ENCODE measurements around the gene RBM34.
"Not testable (repeated sequence)": the region's sequence is repeated elsewhere in the genome, so short reads cannot be mapped to it uniquely, and the experiment has no call there.

Gene RBM34

GRCh38 chr1:235169986-235170385, 8.9 kb upstream of the RBM34 start:
- no peak overlapping the region for H3K9ac ChIP-seq (ENCODE audit: low read length)
- no peaks in the 10 kb centered on the region for H3K9me3 ChIP-seq (ENCODE audit: control insufficient read depth, low read length)
- no peaks in the 10 kb centered on the region for H3K4me1 ChIP-seq (ENCODE audit: control insufficient read depth, insufficient read depth, low read length)
- no peaks in the 10 kb centered on the region for H3K27me3 ChIP-seq (ENCODE audit: control insufficient read depth, insufficient read depth, low read length)
- no peak overlapping the region for H3K4me3 ChIP-seq (ENCODE audit: low read length)
- H3K36me3 ChIP-seq (ENCODE audit: control insufficient read depth, insufficient read depth, low read length) = no peaks in the 10 kb centered on the region

GRCh38 chr1:235168375-235168774, 7.3 kb upstream of the RBM34 start:
- H3K36me3 ChIP-seq (ENCODE audit: control insufficient read depth, insufficient read depth, low read length) = no peaks in the 10 kb centered on the region

GRCh38 chr1:235161685-235162327, 756 bp upstream of the RBM34 start:
- Histone ChIP-seq H3K9ac (ENCODE audit: low read length) (peak overlapping the region; percentile 94), H3K4me1 (ENCODE audit: control insufficient read depth, insufficient read depth, low read length) (peaks cover 14% of the 10 kb centered on the region), H3K27me3 (ENCODE audit: control insufficient read depth, insufficient read depth, low read length) (no peaks in the 10 kb centered on the region), H3K36me3 (ENCODE audit: control insufficient read depth, insufficient read depth, low read length) (peaks cover 8% of the 10 kb centered on the region), H3K4me3 (ENCODE audit: low read length) (peak overlapping the region; percentile 68), H3K9me3 (ENCODE audit: control insufficient read depth, low read length) (no peaks in the 10 kb centered on the region)

More at GRCh38 chr1:235168375-235168774, 7.3 kb upstream of the RBM34 start:
- Histone ChIP-seq H3K4me1 (ENCODE audit: control insufficient read depth, insufficient read depth, low read length) (no peaks in the 10 kb centered on the region), H3K9me3 (ENCODE audit: control insufficient read depth, low read length) (no peaks in the 10 kb centered on the region), H3K9ac (ENCODE audit: low read length) (no peak overlapping the region), H3K4me3 (ENCODE audit: low read length) (no peak overlapping the region), H3K27me3 (ENCODE audit: control insufficient read depth, insufficient read depth, low read length) (no peaks in the 10 kb centered on the region)

GRCh38 chr1:235160383-235160956, 580 bp downstream of the RBM34 start:
- Histone ChIP-seq H3K9ac (ENCODE audit: low read length) (peak overlapping the region; percentile 94), H3K36me3 (ENCODE audit: control insufficient read depth, insufficient read depth, low read length) (peaks cover 8% of the 10 kb centered on the region), H3K4me3 (ENCODE audit: low read length) (peak overlapping the region; percentile 68), H3K9me3 (ENCODE audit: control insufficient read depth, low read length) (no peaks in the 10 kb centered on the region), H3K27me3 (ENCODE audit: control insufficient read depth, insufficient read depth, low read length) (no peaks in the 10 kb centered on the region), H3K4me1 (ENCODE audit: control insufficient read depth, insufficient read depth, low read length) (peaks cover 16% of the 10 kb centered on the region)

- not testable (repeated sequence) for H3K36me3 ChIP-seq (ENCODE audit: control insufficient read depth, insufficient read depth, low read length); H3K9ac ChIP-seq (ENCODE audit: low read length); H3K27me3 ChIP-seq (ENCODE audit: control insufficient read depth, insufficient read depth, low read length); H3K9me3 ChIP-seq (ENCODE audit: control insufficient read depth, low read length)
- peak overlapping the region; percentile 68 for H3K4me3 ChIP-seq (ENCODE audit: low read length)
- peaks cover 16% of the 10 kb centered on the region for H3K4me1 ChIP-seq (ENCODE audit: control insufficient read depth, insufficient read depth, low read length)
These were observed 1.1 kb downstream of the RBM34 start for GRCh38 chr1:235159930-235160329.

- H3K27me3 ChIP-seq (ENCODE audit: control insufficient read depth, insufficient read depth, low read length); H3K36me3 ChIP-seq (ENCODE audit: control insufficient read depth, insufficient read depth, low read length); H3K9ac ChIP-seq (ENCODE audit: low read length); H3K4me3 ChIP-seq (ENCODE audit: low read length); H3K9me3 ChIP-seq (ENCODE audit: control insufficient read depth, low read length): not testable (repeated sequence)
- H3K4me1 ChIP-seq (ENCODE audit: control insufficient read depth, insufficient read depth, low read length) = peaks cover 16% of the 10 kb centered on the region
These were observed 1.8 kb downstream of the RBM34 start for GRCh38 chr1:235159284-235159683.

- Histone ChIP-seq H3K4me3 (ENCODE audit: low read length) (no peak overlapping the region), H3K27me3 (ENCODE audit: control insufficient read depth, insufficient read depth, low read length) (no peaks in the 10 kb centered on the region), H3K9ac (ENCODE audit: low read length) (no peak overlapping the region), H3K36me3 (ENCODE audit: control insufficient read depth, insufficient read depth, low read length) (peaks cover 8% of the 10 kb centered on the region), H3K4me1 (ENCODE audit: control insufficient read depth, insufficient read depth, low read length) (peaks cover 16% of the 10 kb centered on the region), H3K9me3 (ENCODE audit: control insufficient read depth, low read length) (no peaks in the 10 kb centered on the region)
These were observed 2.4 kb downstream of the RBM34 start for GRCh38 chr1:235158680-235159079.

GRCh38 chr1:235157150-235157549, 3.9 kb downstream of the RBM34 start:
- Histone ChIP-seq H3K36me3 (ENCODE audit: control insufficient read depth, insufficient read depth, low read length) (peaks cover 14% of the 10 kb centered on the region), H3K9ac (ENCODE audit: low read length) (no peak overlapping the region)

GRCh38 chr1:235156740-235157139, 4.3 kb downstream of the RBM34 start:
- no peaks in the 10 kb centered on the region for H3K9me3 ChIP-seq (ENCODE audit: control insufficient read depth, low read length)
- no peaks in the 10 kb centered on the region for H3K27me3 ChIP-seq (ENCODE audit: control insufficient read depth, insufficient read depth, low read length)
- H3K9ac ChIP-seq (ENCODE audit: low read length) = no peak overlapping the region
- H3K36me3 ChIP-seq (ENCODE audit: control insufficient read depth, insufficient read depth, low read length) = peaks cover 14% of the 10 kb centered on the region
- no peak overlapping the region for H3K4me3 ChIP-seq (ENCODE audit: low read length)
- peaks cover 14% of the 10 kb centered on the region for H3K4me1 ChIP-seq (ENCODE audit: control insufficient read depth, insufficient read depth, low read length)

More at GRCh38 chr1:235157150-235157549, 3.9 kb downstream of the RBM34 start:
- no peaks in the 10 kb centered on the region for H3K27me3 ChIP-seq (ENCODE audit: control insufficient read depth, insufficient read depth, low read length)
- H3K9me3 ChIP-seq (ENCODE audit: control insufficient read depth, low read length) = no peaks in the 10 kb centered on the region
- peaks cover 16% of the 10 kb centered on the region for H3K4me1 ChIP-seq (ENCODE audit: control insufficient read depth, insufficient read depth, low read length)
- H3K4me3 ChIP-seq (ENCODE audit: low read length) = no peak overlapping the region

GRCh38 chr1:235156265-235156664, 4.8 kb downstream of the RBM34 start:
- Histone ChIP-seq H3K4me3 (ENCODE audit: low read length) (no peak overlapping the region), H3K36me3 (ENCODE audit: control insufficient read depth, insufficient read depth, low read length) (peaks cover 18% of the 10 kb centered on the region), H3K9ac (ENCODE audit: low read length) (no peak overlapping the region), H3K27me3 (ENCODE audit: control insufficient read depth, insufficient read depth, low read length) (no peaks in the 10 kb centered on the region), H3K9me3 (ENCODE audit: control insufficient read depth, low read length) (no peaks in the 10 kb centered on the region), H3K4me1 (ENCODE audit: control insufficient read depth, insufficient read depth, low read length) (peaks cover 11% of the 10 kb centered on the region)

- Histone ChIP-seq H3K36me3 (ENCODE audit: control insufficient read depth, insufficient read depth, low read length) (peaks cover 18% of the 10 kb centered on the region), H3K27me3 (ENCODE audit: control insufficient read depth, insufficient read depth, low read length) (no peaks in the 10 kb centered on the region), H3K4me1 (ENCODE audit: control insufficient read depth, insufficient read depth, low read length) (peaks cover 4% of the 10 kb centered on the region), H3K9ac (ENCODE audit: low read length) (no peak overlapping the region), H3K9me3 (ENCODE audit: control insufficient read depth, low read length) (no peaks in the 10 kb centered on the region), H3K4me3 (ENCODE audit: low read length) (no peak overlapping the region)
These were observed 8.8 kb downstream of the RBM34 start for GRCh38 chr1:235152235-235152634.

GRCh38 chr1:235151033-235151432, 10.0 kb downstream of the RBM34 start:
- Histone ChIP-seq H3K4me3 (ENCODE audit: low read length) (no peak overlapping the region), H3K9me3 (ENCODE audit: control insufficient read depth, low read length) (no peaks in the 10 kb centered on the region), H3K27me3 (ENCODE audit: control insufficient read depth, insufficient read depth, low read length) (no peaks in the 10 kb centered on the region), H3K9ac (ENCODE audit: low read length) (no peak overlapping the region), H3K36me3 (ENCODE audit: control insufficient read depth, insufficient read depth, low read length) (peaks cover 22% of the 10 kb centered on the region), H3K4me1 (ENCODE audit: control insufficient read depth, insufficient read depth, low read length) (no peaks in the 10 kb centered on the region)

Measured in mucosa of stomach (tissue), 1 donor.